GM23338 (cell line): ENCODE measurements around the gene COMP. TPM values are rescaled to one million over a fixed set of nuclear protein-coding genes. Genes with fewer than 3 reads are reported as not detected.

Experiments used
- ATAC-seq: fragments of 200-7000 bp; cut with Tn5 transposase; 3 replicates; pipeline ENCODE4 v1.9.1; 2020
- DNase-seq: peaks from one replicate; pipeline ENCODE4 v3.0.0-alpha.2; 2015; ENCODE audit warnings: low spot score
- H2AFZ ChIP-seq: fragments of 200-600 bp; sonication (generic); 2 replicates; pipeline ENCODE4 v1.8.0; 2016; ENCODE audit warnings: antibody characterized with exemption, mild to moderate bottlenecking, moderate library complexity
- H3F3A ChIP-seq: fragments of 200-600 bp; sonication (generic); replicated peaks from 2 replicates; pipeline ENCODE4 v1.8.0; 2017; ENCODE audit warnings: antibody characterized with exemption, mixed run types, low read depth
- H3K27ac ChIP-seq: fragments of 200-600 bp; sonication (generic); 2 replicates; pipeline ENCODE4 v1.6.1; 2016; ENCODE audit warnings: low read depth
- H3K27me3 ChIP-seq: fragments of 200-600 bp; sonication (generic); 2 replicates; pipeline ENCODE4 v1.8.0; 2016; ENCODE audit warnings: mild to moderate bottlenecking, mixed run types, moderate library complexity; ENCODE audit not compliant: insufficient read depth
- H3K36me3 ChIP-seq: fragments of 200-600 bp; sonication (generic); 2 replicates; pipeline ENCODE4 v1.8.0; 2016; ENCODE audit warnings: mild to moderate bottlenecking; ENCODE audit not compliant: insufficient read depth
- H3K4me1 ChIP-seq: fragments of 200-600 bp; sonication (generic); 2 replicates; pipeline ENCODE4 v1.8.0; 2016; ENCODE audit warnings: mild to moderate bottlenecking, moderate library complexity; ENCODE audit not compliant: insufficient read depth
- H3K4me2 ChIP-seq: fragments of 200-600 bp; sonication (generic); 2 replicates; pipeline ENCODE4 v1.7.1; 2017; ENCODE audit warnings: mixed run types
- H3K4me3 ChIP-seq: fragments of 200-600 bp; sonication (generic); 2 replicates; pipeline ENCODE4 v1.6.1; 2016; ENCODE audit warnings: mixed run types
- H3K79me2 ChIP-seq: fragments of 200-600 bp; sonication (generic); replicated peaks from 2 replicates; pipeline ENCODE4 v1.8.0; 2017; ENCODE audit warnings: mild to moderate bottlenecking; ENCODE audit not compliant: insufficient read depth
- H3K9me2 ChIP-seq: fragments of 200-600 bp; sonication (generic); 2 replicates; pipeline ENCODE4 v1.8.0; 2017; ENCODE audit not compliant: insufficient read depth
- H4K20me1 ChIP-seq: fragments of 200-600 bp; sonication (generic); replicated peaks from 2 replicates; pipeline ENCODE4 v1.8.0; 2017; ENCODE audit warnings: mild to moderate bottlenecking; ENCODE audit not compliant: insufficient read depth
- H3K27ac Mint-ChIP-seq: 2 replicates; pipeline ENCODE4 v1.8.0; 2020; ENCODE audit warnings: inconsistent platforms, mild to moderate bottlenecking, moderate library complexity, mixed read lengths
- H3K27me3 Mint-ChIP-seq: 3 replicates; pipeline ENCODE4 v1.8.0; 2022; ENCODE audit warnings: low read depth, mild to moderate bottlenecking, moderate library complexity, mixed read lengths, inconsistent platforms; ENCODE audit not compliant: insufficient read depth, poor library complexity
- H3K36me3 Mint-ChIP-seq: 3 replicates; pipeline ENCODE4 v1.8.0; 2021; ENCODE audit warnings: low read depth, mild to moderate bottlenecking, inconsistent platforms, moderate library complexity, mixed read lengths
- H3K4me1 Mint-ChIP-seq: 3 replicates; pipeline ENCODE4 v1.8.0; 2020; ENCODE audit warnings: mild to moderate bottlenecking, inconsistent platforms, mixed read lengths
- H3K4me3 Mint-ChIP-seq: 3 replicates; pipeline ENCODE4 v1.8.0; 2021; ENCODE audit warnings: moderate library complexity, mild to moderate bottlenecking, inconsistent platforms, mixed read lengths
- H3K9me3 Mint-ChIP-seq: 3 replicates; pipeline ENCODE4 v1.8.0; 2020; ENCODE audit warnings: moderate library complexity, mild to moderate bottlenecking, inconsistent platforms, mixed read lengths
- EZH2phosphoT487 ChIP-seq: fragments of 200-600 bp; sonication (generic); IDR thresholded peaks from one replicate; pipeline ENCODE4 v1.8.1; 2018; ENCODE audit warnings: antibody characterized with exemption; ENCODE audit not compliant: unreplicated experiment
- JUNB ChIP-seq: IDR thresholded peaks from one replicate; pipeline ENCODE4 v1.6.1; 2016; ENCODE audit warnings: antibody characterized with exemption; ENCODE audit not compliant: unreplicated experiment
- NANOG ChIP-seq: IDR thresholded peaks from 2 replicates; pipeline ENCODE4 v1.6.1; 2016; ENCODE audit warnings: antibody characterized with exemption, borderline replicate concordance
- POLR2AphosphoS5 ChIP-seq: IDR thresholded peaks from 2 replicates; pipeline ENCODE4 v1.6.1; 2016; ENCODE audit warnings: antibody characterized with exemption, low read depth
- ZNF114 ChIP-seq: fragments of 250-450 bp; sonication (Bioruptor Pico); IDR thresholded peaks from 2 replicates; pipeline ENCODE4 v1.5.0; 2020; ENCODE audit warnings: mild to moderate bottlenecking, moderate library complexity
- polyA plus RNA-seq: library from polyadenylated mRNA; unstranded; fragments of >200 nt; fragmentation: Nextera tagmentation; extraction: Ambion mirVana; gene quantifications from 2 replicates; pipeline ENCODE4 v1.2.1, GENCODE V29; 2016
- total RNA-seq: library from RNA; depleted of rRNA; stranded (reverse); fragments of >200 nt; shearing (Covaris generic); gene quantifications from 2 replicates; pipeline ENCODE4 v1.2.3, GENCODE V29; 2014
- TF ChIP-seq, protein P1 (sequence below), 2 experiments: fragments of 200-600 bp in 1 of 2; sonication (generic) in 1 of 2; conservative IDR thresholded peaks; 2 replicates each; pipeline versions ENCODE4 v1.5.1 to v1.6.1; 2016 to 2017; ENCODE audit warnings: antibody characterized with exemption in 2 of 2, low read depth in 2 of 2, mild to moderate bottlenecking in 2 of 2, moderate library complexity in 1 of 2
- TF ChIP-seq, protein P2 (sequence below): IDR thresholded peaks from 2 replicates; pipeline ENCODE4 v1.6.1; 2016; ENCODE audit warnings: antibody characterized with exemption
- TF ChIP-seq, protein P3 (sequence below): IDR thresholded peaks from one replicate; pipeline ENCODE4 v1.6.1; 2018; ENCODE audit warnings: antibody characterized with exemption; ENCODE audit not compliant: unreplicated experiment

The COMP gene
- total and polyA plus RNA-seq, 2 experiments from 2014 or later, result 0.58 to 0.63 TPM

DNA sequence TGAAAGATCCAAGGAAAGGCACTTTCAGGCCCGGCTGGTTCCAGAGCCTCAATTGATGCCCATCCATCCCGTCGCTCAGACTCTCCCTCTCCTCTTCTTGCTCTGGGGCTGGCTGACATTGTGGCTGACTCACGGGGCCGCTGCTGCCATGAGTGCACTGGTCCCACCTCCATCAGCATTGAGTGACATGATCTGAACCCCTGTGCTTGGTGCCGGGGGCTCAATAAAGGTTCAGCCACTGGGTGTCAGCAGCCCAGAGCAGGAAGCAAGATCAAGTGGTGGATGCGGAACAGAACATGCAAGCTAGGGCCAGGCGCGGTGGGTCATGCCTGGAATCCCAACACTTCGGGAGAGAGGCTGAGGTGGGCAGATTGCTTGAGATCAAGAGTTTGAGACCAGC lies 39.5 kb downstream of the COMP start:
- H3K4me1 ChIP-seq, result no peaks in the 10 kb centered on the region; the same call in 1 of the 2 replicates
- no peak overlapping the region for H3K4me3 ChIP-seq
- TF ChIP-seq, protein P1, sequence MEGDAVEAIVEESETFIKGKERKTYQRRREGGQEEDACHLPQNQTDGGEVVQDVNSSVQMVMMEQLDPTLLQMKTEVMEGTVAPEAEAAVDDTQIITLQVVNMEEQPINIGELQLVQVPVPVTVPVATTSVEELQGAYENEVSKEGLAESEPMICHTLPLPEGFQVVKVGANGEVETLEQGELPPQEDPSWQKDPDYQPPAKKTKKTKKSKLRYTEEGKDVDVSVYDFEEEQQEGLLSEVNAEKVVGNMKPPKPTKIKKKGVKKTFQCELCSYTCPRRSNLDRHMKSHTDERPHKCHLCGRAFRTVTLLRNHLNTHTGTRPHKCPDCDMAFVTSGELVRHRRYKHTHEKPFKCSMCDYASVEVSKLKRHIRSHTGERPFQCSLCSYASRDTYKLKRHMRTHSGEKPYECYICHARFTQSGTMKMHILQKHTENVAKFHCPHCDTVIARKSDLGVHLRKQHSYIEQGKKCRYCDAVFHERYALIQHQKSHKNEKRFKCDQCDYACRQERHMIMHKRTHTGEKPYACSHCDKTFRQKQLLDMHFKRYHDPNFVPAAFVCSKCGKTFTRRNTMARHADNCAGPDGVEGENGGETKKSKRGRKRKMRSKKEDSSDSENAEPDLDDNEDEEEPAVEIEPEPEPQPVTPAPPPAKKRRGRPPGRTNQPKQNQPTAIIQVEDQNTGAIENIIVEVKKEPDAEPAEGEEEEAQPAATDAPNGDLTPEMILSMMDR (conservative IDR thresholded peaks at IDR 0.05; ENCODE audit: low read depth in 2 of 2), result peak in 1 of 2 experiments; percentile 11; a peak in 1 of 4 replicates
- TF ChIP-seq, protein P2, sequence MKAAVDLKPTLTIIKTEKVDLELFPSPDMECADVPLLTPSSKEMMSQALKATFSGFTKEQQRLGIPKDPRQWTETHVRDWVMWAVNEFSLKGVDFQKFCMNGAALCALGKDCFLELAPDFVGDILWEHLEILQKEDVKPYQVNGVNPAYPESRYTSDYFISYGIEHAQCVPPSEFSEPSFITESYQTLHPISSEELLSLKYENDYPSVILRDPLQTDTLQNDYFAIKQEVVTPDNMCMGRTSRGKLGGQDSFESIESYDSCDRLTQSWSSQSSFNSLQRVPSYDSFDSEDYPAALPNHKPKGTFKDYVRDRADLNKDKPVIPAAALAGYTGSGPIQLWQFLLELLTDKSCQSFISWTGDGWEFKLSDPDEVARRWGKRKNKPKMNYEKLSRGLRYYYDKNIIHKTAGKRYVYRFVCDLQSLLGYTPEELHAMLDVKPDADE, result no peak
- TF ChIP-seq ZNF114 (CRISPR knock-in tag) (no peak), NANOG (no peak)
- H3K4me2 ChIP-seq, result no peak overlapping the region
- no peaks in the 10 kb centered on the region for H3K9me2 ChIP-seq
- no peaks in the 10 kb centered on the region for H3K79me2 ChIP-seq
- Mint-ChIP-seq H3K27me3 (peaks cover 6% of the 10 kb centered on the region), H3K27ac (peak overlapping the region; percentile 80; the same call in 1 of the 2 replicates), H3K4me3 (no peak overlapping the region; the same call in 2 of the 3 replicates), H3K9me3 (no peaks in the 10 kb centered on the region; the same call in 2 of the 3 replicates), H3K36me3 (peaks cover 18% of the 10 kb centered on the region), H3K4me1 (peaks cover 9% of the 10 kb centered on the region)
- peak; percentile 32; the same call in 2 of the 3 replicates for ATAC-seq
- no peak overlapping the region for H2AFZ ChIP-seq
- DNase-seq, result no peak
- no peaks in the 10 kb centered on the region for H3K27me3 ChIP-seq
- H3K27ac ChIP-seq, result no peak overlapping the region
- no peaks in the 10 kb centered on the region for H3K36me3 ChIP-seq
- no peaks in the 10 kb centered on the region for H3F3A ChIP-seq
- H4K20me1 ChIP-seq, result peaks cover 5% of the 10 kb centered on the region

DNA sequence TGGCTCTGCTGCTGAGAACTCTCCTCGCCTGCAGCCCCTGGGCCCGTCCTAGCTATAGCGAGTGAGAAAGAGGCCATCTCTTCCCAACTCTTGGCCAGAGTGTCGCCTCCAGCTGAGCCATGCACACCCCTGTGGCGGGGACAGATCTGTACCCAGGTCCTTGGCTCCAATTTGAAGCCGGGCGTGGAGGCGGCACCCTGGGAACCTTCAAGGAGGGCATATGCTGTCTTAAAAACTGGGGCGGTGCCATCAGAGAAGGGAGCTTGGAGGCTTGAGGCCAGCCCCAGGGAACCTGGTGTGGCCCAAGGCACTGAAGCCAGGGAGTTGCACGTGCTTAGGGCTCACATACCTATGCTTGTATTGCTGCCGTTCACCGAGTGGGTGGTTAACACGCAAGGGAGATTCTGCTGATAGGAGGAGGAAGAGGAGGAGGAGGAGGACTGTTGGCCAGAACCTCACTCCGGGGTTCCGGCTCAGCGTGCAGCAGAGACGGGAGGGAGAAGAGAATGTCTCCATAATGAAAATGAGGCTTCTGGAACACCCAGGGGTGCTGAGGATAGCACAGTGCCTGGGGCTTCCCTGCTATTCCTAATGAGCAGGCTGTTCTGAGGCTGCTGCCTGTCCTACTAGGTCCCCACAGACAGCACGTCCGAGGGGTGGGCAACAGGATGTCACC lies 40.7 kb downstream of the COMP start:
- no peaks in the 10 kb centered on the region for H3F3A ChIP-seq
- no peaks in the 10 kb centered on the region; the same call in 1 of the 2 replicates for H3K4me1 ChIP-seq
- no peak overlapping the region for H3K27ac ChIP-seq
- H3K9me2 ChIP-seq, result no peaks in the 10 kb centered on the region
- Mint-ChIP-seq H3K27me3 (peaks cover 6% of the 10 kb centered on the region), H3K9me3 (no peaks in the 10 kb centered on the region; the same call in 2 of the 3 replicates), H3K4me1 (peaks cover 11% of the 10 kb centered on the region), H3K27ac (no peak overlapping the region), H3K4me3 (no peak overlapping the region), H3K36me3 (peaks cover 18% of the 10 kb centered on the region)
- no peaks in the 10 kb centered on the region for H3K27me3 ChIP-seq
- H2AFZ ChIP-seq, result no peak overlapping the region
- no peak overlapping the region for H3K4me3 ChIP-seq
- no peak overlapping the region for H3K4me2 ChIP-seq
- ATAC-seq (no peak), DNase-seq (no peak)
- H3K79me2 ChIP-seq, result no peaks in the 10 kb centered on the region
- peaks cover 5% of the 10 kb centered on the region for H4K20me1 ChIP-seq
- no peaks in the 10 kb centered on the region for H3K36me3 ChIP-seq
- TF ChIP-seq, protein P3, sequence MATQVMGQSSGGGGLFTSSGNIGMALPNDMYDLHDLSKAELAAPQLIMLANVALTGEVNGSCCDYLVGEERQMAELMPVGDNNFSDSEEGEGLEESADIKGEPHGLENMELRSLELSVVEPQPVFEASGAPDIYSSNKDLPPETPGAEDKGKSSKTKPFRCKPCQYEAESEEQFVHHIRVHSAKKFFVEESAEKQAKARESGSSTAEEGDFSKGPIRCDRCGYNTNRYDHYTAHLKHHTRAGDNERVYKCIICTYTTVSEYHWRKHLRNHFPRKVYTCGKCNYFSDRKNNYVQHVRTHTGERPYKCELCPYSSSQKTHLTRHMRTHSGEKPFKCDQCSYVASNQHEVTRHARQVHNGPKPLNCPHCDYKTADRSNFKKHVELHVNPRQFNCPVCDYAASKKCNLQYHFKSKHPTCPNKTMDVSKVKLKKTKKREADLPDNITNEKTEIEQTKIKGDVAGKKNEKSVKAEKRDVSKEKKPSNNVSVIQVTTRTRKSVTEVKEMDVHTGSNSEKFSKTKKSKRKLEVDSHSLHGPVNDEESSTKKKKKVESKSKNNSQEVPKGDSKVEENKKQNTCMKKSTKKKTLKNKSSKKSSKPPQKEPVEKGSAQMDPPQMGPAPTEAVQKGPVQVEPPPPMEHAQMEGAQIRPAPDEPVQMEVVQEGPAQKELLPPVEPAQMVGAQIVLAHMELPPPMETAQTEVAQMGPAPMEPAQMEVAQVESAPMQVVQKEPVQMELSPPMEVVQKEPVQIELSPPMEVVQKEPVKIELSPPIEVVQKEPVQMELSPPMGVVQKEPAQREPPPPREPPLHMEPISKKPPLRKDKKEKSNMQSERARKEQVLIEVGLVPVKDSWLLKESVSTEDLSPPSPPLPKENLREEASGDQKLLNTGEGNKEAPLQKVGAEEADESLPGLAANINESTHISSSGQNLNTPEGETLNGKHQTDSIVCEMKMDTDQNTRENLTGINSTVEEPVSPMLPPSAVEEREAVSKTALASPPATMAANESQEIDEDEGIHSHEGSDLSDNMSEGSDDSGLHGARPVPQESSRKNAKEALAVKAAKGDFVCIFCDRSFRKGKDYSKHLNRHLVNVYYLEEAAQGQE, result no peak
- TF ChIP-seq POLR2AphosphoS5, result no peak
- TF ChIP-seq JUNB, result no peak
- TF ChIP-seq EZH2phosphoT487, result no peak
- TF ChIP-seq, protein P2, result no peak
